GM18907 (cell line): ENCODE data around the gene CENPP.

Experiments used
- ATAC-seq: cut with Tn5 transposase; IDR thresholded peaks from one replicate; pipeline ENCODE4 v1.9.1; 2021; ENCODE audit warnings: mild to moderate bottlenecking, moderate library complexity; ENCODE audit not compliant: unreplicated experiment

The CENPP gene

GRCh38 chr9:92312887-92313623 lies 12.7 kb upstream of the CENPP start:
- ATAC-seq = no peak

- no peak for ATAC-seq
These were observed 12.1 kb upstream of the CENPP start for GRCh38 chr9:92313624-92314012.

GRCh38 chr9:92315456-92315855 lies 10.3 kb upstream of the CENPP start:
- no peak for ATAC-seq

- no peak for ATAC-seq
These were observed 1.3 kb upstream of the CENPP start for GRCh38 chr9:92324431-92324830.

GRCh38 chr9:92324889-92325268 lies 874 bp upstream of the CENPP start:
- no peak for ATAC-seq

- no peak for ATAC-seq
These were observed 293 bp downstream of the CENPP start for GRCh38 chr9:92325991-92326500.

DNA sequence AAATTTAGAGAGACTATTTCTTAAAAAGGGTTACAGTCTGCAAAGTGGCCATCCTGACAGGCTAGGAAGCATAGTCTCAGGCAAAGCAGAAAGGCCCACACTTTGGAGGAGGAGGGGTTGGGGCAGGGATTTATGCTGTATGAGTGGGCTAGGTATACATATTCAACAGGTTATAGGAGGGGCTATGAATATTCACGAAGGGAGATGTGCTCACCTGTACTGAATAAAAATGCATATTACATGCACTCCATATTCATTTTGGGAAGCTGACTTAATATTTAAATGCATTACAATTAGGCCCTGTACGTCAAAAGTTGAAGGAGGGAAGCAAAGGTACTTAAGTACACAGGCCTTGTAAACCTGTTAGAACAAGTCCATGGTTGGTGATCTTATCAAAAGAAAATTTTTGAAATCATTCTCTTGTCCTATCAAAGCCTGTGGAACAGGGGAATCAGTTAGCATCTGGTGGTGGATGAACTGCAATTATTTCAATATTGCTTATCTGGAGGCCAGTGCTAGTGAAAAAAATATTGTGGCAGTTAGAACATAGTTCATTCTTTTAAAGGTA lies 1.6 kb downstream of the CENPP start:
- ATAC-seq = no peak

DNA sequence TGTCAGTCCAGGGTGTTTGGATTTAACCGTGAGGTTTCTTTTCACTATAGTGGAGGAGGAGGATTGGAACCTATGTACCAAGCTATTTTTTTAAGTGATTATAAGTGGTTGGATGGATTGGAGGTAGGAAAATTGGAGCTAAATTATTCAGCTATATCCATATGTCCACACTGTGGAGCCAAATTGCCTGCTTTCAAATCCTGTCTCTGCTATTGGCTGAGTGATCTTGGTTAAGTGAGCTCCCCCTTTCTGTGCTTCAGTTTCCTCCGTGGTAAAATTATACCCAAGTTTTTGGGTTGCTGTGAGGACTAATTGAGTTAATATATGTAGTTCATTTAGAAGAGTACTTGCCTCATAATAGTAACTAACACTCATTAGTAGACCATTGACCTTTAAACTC lies 2.5 kb downstream of the CENPP start:
- ATAC-seq = no peak

GRCh38 chr9:92332577-92333281 lies 7.0 kb downstream of the CENPP start:
- ATAC-seq = no peak

DNA sequence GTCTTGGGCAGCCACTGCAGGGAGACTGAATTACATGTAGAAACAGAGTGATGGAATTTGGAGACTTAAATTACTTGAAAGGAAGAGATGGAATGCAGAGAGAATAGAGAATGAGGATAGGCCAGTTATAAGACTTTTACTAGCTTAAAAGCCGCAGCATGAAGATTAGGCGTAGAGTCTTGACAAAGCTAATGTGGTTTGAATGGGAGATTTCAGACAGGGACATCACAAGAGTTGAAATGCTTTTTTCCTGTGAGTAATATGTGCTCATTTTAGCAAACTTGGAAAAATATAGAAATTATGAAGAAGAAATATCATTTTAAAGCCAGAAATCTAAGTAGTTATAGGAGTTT lies 7.5 kb downstream of the CENPP start:
- ATAC-seq = no peak

DNA sequence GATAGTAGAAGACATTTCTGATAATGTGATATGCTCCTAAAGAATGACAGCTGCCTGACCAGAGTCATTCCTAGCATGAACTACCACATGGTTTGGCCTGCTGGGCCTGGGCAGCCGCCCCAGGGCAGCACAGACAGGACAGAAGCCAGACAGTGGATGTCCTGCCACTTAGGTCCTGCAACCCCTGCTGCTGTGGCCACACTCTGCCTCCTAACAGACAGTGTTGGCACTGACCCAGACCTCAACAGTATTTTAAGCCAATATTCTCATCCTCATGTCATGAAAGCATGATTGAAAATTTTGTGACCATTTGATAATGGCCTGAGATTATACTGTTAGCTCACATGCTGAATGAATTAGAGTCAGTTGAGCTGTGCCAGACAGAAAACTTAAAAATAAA lies 15.8 kb downstream of the CENPP start:
- ATAC-seq = no peak

GRCh38 chr9:92342825-92343488 lies 17.2 kb downstream of the CENPP start:
- no peak for ATAC-seq

DNA sequence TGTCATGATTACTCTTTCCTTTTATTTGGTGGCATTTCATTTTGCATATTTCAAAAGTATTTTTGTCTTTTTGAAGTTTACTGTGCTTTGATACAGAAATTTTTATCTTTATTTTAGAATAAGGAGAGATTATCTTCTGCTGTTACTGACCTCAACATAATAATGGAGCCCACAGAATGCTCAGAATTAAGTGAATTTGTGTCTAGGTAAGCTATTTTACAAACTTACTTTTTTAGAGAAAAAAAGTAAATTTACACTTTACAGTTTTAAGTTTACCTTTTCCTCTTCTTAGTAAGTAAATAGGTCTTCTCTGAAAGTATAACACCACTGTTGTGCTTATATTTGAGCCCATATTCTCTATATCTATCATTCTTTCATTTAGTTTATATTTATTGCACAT lies 19.8 kb downstream of the CENPP start:
- no peak for ATAC-seq

GRCh38 chr9:92349771-92350739 lies 24.3 kb downstream of the CENPP start:
- ATAC-seq = no peak

DNA sequence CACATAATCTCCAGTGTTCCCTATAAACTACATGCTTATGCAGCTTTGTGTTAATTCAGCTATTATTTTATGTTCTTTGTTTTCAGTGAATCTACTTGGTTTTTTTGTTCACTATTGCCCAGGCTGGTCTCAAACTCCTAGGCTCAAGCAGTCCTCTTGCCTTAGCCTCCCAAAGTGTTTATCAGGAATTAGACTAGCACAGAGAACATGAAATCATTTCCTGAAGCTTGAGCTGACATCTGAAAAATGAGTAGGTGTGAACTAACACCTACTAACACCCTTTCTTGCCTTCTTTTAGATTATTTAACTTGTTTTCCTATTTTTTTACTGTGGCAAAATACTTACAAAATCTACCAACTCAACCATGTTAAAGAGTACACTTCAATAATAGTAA lies 25.0 kb downstream of the CENPP start:
- ATAC-seq = no peak

DNA sequence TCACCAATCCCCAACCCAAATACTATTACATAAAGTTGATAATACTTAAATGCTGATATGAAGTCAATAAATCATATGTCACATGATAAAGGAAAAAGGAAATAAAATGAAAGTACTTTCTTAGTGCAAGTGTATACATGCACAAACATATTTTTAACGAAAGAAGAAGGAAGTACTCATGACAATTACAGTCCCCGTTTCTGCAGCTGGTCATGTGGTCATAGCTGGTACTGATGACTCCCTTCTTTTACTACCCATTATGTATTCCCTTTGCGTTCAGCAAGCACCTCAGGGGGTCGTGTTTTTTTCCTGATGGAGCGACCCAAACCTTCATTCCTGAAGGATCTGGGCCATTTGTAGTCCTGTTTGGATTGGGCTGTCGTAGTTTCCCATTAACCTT lies 27.3 kb downstream of the CENPP start:
- no peak for ATAC-seq

DNA sequence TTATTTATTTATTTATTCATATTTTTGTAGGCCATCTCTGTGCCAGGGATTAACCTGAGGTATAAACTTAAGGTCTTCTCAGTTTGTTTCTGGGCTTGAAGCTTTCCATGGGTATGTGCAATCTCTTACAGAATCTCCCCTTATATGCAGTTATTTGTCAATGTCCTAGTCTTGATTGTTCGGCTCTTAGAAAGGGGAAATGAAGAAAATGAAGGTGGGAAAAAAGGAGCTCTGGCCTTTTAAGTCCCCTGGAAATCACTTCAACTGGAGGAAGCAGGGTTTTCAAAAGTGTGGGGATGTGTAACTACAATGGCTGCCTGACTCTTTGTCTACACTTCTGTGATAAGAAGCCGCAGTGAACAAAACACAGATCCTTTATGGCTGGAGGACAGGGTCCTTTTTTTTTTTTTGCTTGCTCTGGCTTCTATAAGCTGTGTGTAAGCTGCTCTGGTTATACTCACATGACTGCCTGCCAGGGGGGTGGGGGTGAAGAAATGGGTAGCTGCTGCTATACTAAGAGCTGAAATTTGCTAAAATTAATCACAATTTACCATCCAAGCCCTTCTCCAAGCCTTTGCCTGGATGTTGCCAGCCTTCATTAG lies 33.7 kb downstream of the CENPP start:
- no peak for ATAC-seq

DNA sequence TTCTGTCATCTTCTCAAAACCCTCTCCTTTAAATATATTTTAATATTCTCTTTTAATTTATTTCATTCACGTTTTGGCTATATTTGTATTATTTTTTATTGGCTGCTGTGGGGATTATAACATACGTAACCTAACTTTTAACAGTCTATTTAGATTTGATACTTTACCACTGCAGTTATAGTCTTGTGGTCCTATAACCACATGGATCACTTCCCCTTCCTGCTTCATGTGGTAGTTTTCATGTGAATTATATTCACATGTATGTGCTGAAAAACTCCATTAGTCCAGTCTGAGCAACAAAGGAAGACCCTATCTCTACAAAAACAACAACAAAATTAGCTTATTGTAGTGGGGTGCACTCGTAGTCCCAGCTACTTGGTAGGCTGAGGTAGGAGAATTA lies 34.3 kb downstream of the CENPP start:
- no peak for ATAC-seq

DNA sequence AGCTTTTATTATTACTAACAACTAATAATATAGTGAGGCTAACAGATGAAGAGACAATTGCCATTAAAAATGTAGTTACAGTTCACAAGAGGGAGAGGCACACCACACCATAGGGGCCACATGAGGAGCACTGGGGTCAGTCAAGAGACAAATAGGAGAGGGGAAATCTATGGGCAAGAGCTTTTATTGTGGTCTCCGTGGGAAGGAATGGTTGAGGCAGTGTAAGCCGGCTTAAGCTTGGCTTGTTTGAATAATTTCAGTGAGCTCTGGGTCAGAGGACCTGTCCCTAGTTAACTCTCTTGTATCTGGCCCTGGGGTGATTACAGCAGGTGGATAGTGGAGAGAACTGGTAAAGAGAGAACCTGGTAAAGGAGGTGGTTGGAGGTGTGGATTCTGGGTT lies 43.3 kb downstream of the CENPP start:
- ATAC-seq = no peak

GRCh38 chr9:92373167-92373566 lies 47.4 kb downstream of the CENPP start:
- no peak for ATAC-seq
